Measurements from ENCODE around the gene RPRD1B.

Gene RPRD1B

GRCh38 chr20:38021087-38021772, 12.3 kb upstream of the RPRD1B start:
- Histone ChIP-seq H3K79me2 (ENCODE audit: insufficient read depth, low read length) (peaks cover 100% of the 10 kb centered on the region), H3K27ac (ENCODE audit: low read length) (no peak overlapping the region), H4K20me1 (ENCODE audit: insufficient read depth, low read length) (peaks cover 51% of the 10 kb centered on the region), H3K36me3 (ENCODE audit: insufficient read depth, low read length) (peaks cover 70% of the 10 kb centered on the region), H3K9ac (ENCODE audit: low read depth, low read length) (no peak overlapping the region), H3K9me3 (ENCODE audit: insufficient read depth, low read length, severe bottlenecking) (peaks cover 20% of the 10 kb centered on the region), H2AFZ (ENCODE audit: low read depth, low read length) (no peak overlapping the region), H3K4me1 (ENCODE audit: insufficient read depth, low read length) (no peaks in the 10 kb centered on the region), H3K4me3 (ENCODE audit: low read depth in 1 of 2, low read length in 2 of 2) (no peak overlapping the region), H3K27me3 (ENCODE audit: insufficient read depth, low read length, poor library complexity) (no peaks in the 10 kb centered on the region), H3K4me2 (ENCODE audit: insufficient read depth, low read length) (no peak overlapping the region)
- TF ChIP-seq EZH2 (IDR thresholded peaks at IDR 0.05; ENCODE audit: borderline replicate concordance, low read depth, low read length, severe bottlenecking) (no peak), CTCF (IDR thresholded peaks at IDR 0.05; ENCODE audit: borderline replicate concordance, extremely low read depth, low read length, poor library complexity, severe bottlenecking) (no peak)
- ATAC-seq (ENCODE audit: insufficient read depth, low read depth) (no peak), DNase-seq (no peak)

GRCh38 chr20:38023181-38024001, 10.2 kb upstream of the RPRD1B start:
- Histone ChIP-seq H4K20me1 (ENCODE audit: insufficient read depth, low read length) (peaks cover 59% of the 10 kb centered on the region), H3K36me3 (ENCODE audit: insufficient read depth, low read length) (peaks cover 49% of the 10 kb centered on the region), H3K4me3 (ENCODE audit: low read depth in 1 of 2, low read length in 2 of 2) (no peak overlapping the region), H3K9ac (ENCODE audit: low read depth, low read length) (no peak overlapping the region), H3K79me2 (ENCODE audit: insufficient read depth, low read length) (peaks cover 100% of the 10 kb centered on the region), H3K4me2 (ENCODE audit: insufficient read depth, low read length) (no peak overlapping the region), H3K9me3 (ENCODE audit: insufficient read depth, low read length, severe bottlenecking) (peaks cover 14% of the 10 kb centered on the region), H2AFZ (ENCODE audit: low read depth, low read length) (no peak overlapping the region), H3K27ac (ENCODE audit: low read length) (no peak overlapping the region), H3K27me3 (ENCODE audit: insufficient read depth, low read length, poor library complexity) (no peaks in the 10 kb centered on the region), H3K4me1 (ENCODE audit: insufficient read depth, low read length) (no peaks in the 10 kb centered on the region)
- ATAC-seq (ENCODE audit: insufficient read depth, low read depth) (no peak), DNase-seq (no peak)
- TF ChIP-seq EZH2 (IDR thresholded peaks at IDR 0.05; ENCODE audit: borderline replicate concordance, low read depth, low read length, severe bottlenecking): no peak
- no peak for TF ChIP-seq CTCF (IDR thresholded peaks at IDR 0.05; ENCODE audit: borderline replicate concordance, extremely low read depth, low read length, poor library complexity, severe bottlenecking)

GRCh38 chr20:38024496-38024895, 9.1 kb upstream of the RPRD1B start:
- Histone ChIP-seq H3K36me3 (ENCODE audit: insufficient read depth, low read length) (peaks cover 41% of the 10 kb centered on the region), H3K4me1 (ENCODE audit: insufficient read depth, low read length) (peaks cover 2% of the 10 kb centered on the region; the same call in 1 of the 2 replicates), H3K27ac (ENCODE audit: low read length) (no peak overlapping the region), H2AFZ (ENCODE audit: low read depth, low read length) (no peak overlapping the region), H3K4me2 (ENCODE audit: insufficient read depth, low read length) (no peak overlapping the region), H3K9me3 (ENCODE audit: insufficient read depth, low read length, severe bottlenecking) (peaks cover 4% of the 10 kb centered on the region), H3K79me2 (ENCODE audit: insufficient read depth, low read length) (peaks cover 100% of the 10 kb centered on the region), H3K9ac (ENCODE audit: low read depth, low read length) (no peak overlapping the region), H3K4me3 (ENCODE audit: low read depth in 1 of 2, low read length in 2 of 2) (no peak overlapping the region), H3K27me3 (ENCODE audit: insufficient read depth, low read length, poor library complexity) (no peaks in the 10 kb centered on the region), H4K20me1 (ENCODE audit: insufficient read depth, low read length) (peaks cover 68% of the 10 kb centered on the region)
- ATAC-seq (ENCODE audit: insufficient read depth, low read depth) (no peak), DNase-seq (no peak)
- TF ChIP-seq CTCF (IDR thresholded peaks at IDR 0.05; ENCODE audit: borderline replicate concordance, extremely low read depth, low read length, poor library complexity, severe bottlenecking) (no peak), EZH2 (IDR thresholded peaks at IDR 0.05; ENCODE audit: borderline replicate concordance, low read depth, low read length, severe bottlenecking) (no peak)

Measured in DND-41 (cell line).